ENCODE data around the gene CRYBB3. TPM values are rescaled to one million over a fixed set of nuclear protein-coding genes. Genes with fewer than 3 reads are reported as not detected.

Gene CRYBB3
- total and polyA plus RNA-seq, 2 donors (not counting 1 experiment from before 2014, with no cell fraction given): not detected

DNA sequence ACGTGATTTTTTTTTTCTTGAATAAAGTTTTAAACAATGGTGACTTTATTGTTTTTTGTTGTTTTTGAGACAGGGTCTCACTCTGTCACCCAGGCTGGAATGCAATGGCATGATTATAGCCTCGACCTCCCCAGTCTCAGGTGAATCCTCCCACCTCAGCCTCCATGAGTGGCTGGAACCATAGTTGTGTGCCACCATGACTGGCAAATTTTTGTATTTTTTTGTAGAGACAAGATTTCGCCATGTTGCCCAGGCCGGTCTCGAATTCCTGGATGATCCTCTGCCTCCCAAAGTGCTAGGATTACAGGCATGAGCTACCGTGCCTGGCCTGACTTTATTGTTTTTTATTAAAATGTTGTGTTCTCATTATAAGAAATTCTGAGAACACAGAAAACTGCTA is 12.2 kb upstream of the CRYBB3 start:
- no peaks in the 10 kb centered on the region for H3K79me2 ChIP-seq (ENCODE audit: control insufficient read depth, insufficient read depth, low read length)
- no peak overlapping the region for H3K9ac ChIP-seq (ENCODE audit: insufficient read depth, low read length)
- H3K36me3 ChIP-seq (ENCODE audit: control insufficient read depth, insufficient read depth, low read length): no peaks in the 10 kb centered on the region
- H3K4me3 ChIP-seq (replicated peaks in 1 of 4; ENCODE audit: control extremely low read depth in 1 of 4, insufficient read depth in 1 of 4, low read depth in 3 of 4, low read length in 4 of 4): no peak overlapping the region
- no peak for DNase-seq (ENCODE audit: low read depth in 2 of 2)
- TF ChIP-seq, protein P1, sequence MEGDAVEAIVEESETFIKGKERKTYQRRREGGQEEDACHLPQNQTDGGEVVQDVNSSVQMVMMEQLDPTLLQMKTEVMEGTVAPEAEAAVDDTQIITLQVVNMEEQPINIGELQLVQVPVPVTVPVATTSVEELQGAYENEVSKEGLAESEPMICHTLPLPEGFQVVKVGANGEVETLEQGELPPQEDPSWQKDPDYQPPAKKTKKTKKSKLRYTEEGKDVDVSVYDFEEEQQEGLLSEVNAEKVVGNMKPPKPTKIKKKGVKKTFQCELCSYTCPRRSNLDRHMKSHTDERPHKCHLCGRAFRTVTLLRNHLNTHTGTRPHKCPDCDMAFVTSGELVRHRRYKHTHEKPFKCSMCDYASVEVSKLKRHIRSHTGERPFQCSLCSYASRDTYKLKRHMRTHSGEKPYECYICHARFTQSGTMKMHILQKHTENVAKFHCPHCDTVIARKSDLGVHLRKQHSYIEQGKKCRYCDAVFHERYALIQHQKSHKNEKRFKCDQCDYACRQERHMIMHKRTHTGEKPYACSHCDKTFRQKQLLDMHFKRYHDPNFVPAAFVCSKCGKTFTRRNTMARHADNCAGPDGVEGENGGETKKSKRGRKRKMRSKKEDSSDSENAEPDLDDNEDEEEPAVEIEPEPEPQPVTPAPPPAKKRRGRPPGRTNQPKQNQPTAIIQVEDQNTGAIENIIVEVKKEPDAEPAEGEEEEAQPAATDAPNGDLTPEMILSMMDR (conservative IDR thresholded peaks at IDR 0.05 in 1 of 2, IDR thresholded peaks at IDR 0.05 in 1 of 2; ENCODE audit: low read depth in 1 of 2, low read length in 2 of 2): no peak
- no peak for TF ChIP-seq EZH2 (IDR thresholded peaks at IDR 0.05; ENCODE audit: low read length, missing control alignments)
- H4K20me1 ChIP-seq (ENCODE audit: control insufficient read depth, extremely low read depth, insufficient read depth, low read length): no peaks in the 10 kb centered on the region
- no peak overlapping the region for H3K27ac ChIP-seq (ENCODE audit: insufficient read depth, low read length)
- H2AFZ ChIP-seq (ENCODE audit: low read length): no peak overlapping the region
- no peak overlapping the region for H3K4me2 ChIP-seq (ENCODE audit: extremely low read depth, insufficient read depth, low read length)
- H3K4me1 ChIP-seq (ENCODE audit: control insufficient read depth, extremely low read depth, insufficient read depth, low read length): no peaks in the 10 kb centered on the region
- no peaks in the 10 kb centered on the region for H3K9me3 ChIP-seq (ENCODE audit: control insufficient read depth, insufficient read depth, low read depth, low read length)
- H3K27me3 ChIP-seq (ENCODE audit: control insufficient read depth, insufficient read depth, low read length): no peaks in the 10 kb centered on the region

DNA sequence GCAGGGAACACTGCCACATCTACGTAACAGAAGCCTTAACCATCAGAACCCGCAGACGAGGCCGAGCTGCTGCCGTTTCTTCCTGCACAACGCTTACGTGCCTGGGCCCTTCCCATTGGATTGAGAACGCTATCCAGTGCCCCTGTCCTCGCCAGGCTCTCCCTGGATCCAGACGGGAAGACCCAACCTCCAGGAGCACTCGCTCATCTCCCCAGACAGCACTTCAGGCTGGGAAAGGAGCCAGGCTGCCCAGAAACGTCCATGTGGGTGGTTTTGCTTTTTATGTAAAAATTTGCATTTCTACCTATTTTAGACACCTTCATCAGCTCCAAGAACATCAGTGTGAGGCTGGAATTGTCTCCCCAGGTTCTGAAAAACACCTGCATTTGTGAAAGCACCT is 7.3 kb upstream of the CRYBB3 start:
- H3K27ac ChIP-seq (ENCODE audit: insufficient read depth, low read length): no peak overlapping the region
- H3K9me3 ChIP-seq (ENCODE audit: control insufficient read depth, insufficient read depth, low read depth, low read length): no peaks in the 10 kb centered on the region
- TF ChIP-seq EZH2 (IDR thresholded peaks at IDR 0.05; ENCODE audit: low read length, missing control alignments): no peak
- TF ChIP-seq, protein P1 (conservative IDR thresholded peaks at IDR 0.05 in 1 of 2, IDR thresholded peaks at IDR 0.05 in 1 of 2; ENCODE audit: low read depth in 1 of 2, low read length in 2 of 2): no peak
- H3K4me3 ChIP-seq (replicated peaks in 1 of 4; ENCODE audit: control extremely low read depth in 1 of 4, insufficient read depth in 1 of 4, low read depth in 3 of 4, low read length in 4 of 4): no peak overlapping the region
- no peak overlapping the region for H3K4me2 ChIP-seq (ENCODE audit: extremely low read depth, insufficient read depth, low read length)
- no peaks in the 10 kb centered on the region for H4K20me1 ChIP-seq (ENCODE audit: control insufficient read depth, extremely low read depth, insufficient read depth, low read length)
- H3K36me3 ChIP-seq (ENCODE audit: control insufficient read depth, insufficient read depth, low read length): no peaks in the 10 kb centered on the region
- no peaks in the 10 kb centered on the region for H3K27me3 ChIP-seq (ENCODE audit: control insufficient read depth, insufficient read depth, low read length)
- H2AFZ ChIP-seq (ENCODE audit: low read length): no peak overlapping the region
- H3K9ac ChIP-seq (ENCODE audit: insufficient read depth, low read length): no peak overlapping the region
- no peaks in the 10 kb centered on the region for H3K79me2 ChIP-seq (ENCODE audit: control insufficient read depth, insufficient read depth, low read length)
- DNase-seq (ENCODE audit: low read depth in 2 of 2): no peak
- no peaks in the 10 kb centered on the region for H3K4me1 ChIP-seq (ENCODE audit: control insufficient read depth, extremely low read depth, insufficient read depth, low read length)

DNA sequence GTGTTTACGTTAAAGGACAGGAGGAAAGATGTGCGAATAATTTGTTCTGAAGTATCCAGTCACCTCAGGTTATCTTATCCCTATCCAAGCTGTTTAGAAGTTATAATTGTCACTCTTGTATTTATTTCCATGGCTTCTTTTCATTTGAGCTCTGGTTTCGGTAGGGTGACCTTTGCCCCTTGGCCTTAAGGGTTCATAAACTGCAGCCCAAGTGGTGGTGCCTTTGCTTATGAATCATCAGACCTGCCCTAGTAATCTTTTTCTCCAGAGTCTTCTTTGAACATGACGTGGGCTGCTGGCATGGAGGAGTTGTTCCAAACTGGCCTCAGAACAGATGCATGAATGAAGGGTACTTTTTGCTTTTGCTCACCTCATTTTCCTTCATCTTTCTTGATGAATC is 6.5 kb upstream of the CRYBB3 start:
- no peak overlapping the region for H3K4me2 ChIP-seq (ENCODE audit: extremely low read depth, insufficient read depth, low read length)
- H3K4me1 ChIP-seq (ENCODE audit: control insufficient read depth, extremely low read depth, insufficient read depth, low read length): no peaks in the 10 kb centered on the region

More for the DNA sequence above, 6.5 kb upstream of the CRYBB3 start:
- H3K27ac ChIP-seq (ENCODE audit: insufficient read depth, low read length): no peak overlapping the region
- H3K36me3 ChIP-seq (ENCODE audit: control insufficient read depth, insufficient read depth, low read length): no peaks in the 10 kb centered on the region
- TF ChIP-seq, protein P1 (conservative IDR thresholded peaks at IDR 0.05 in 1 of 2, IDR thresholded peaks at IDR 0.05 in 1 of 2; ENCODE audit: low read depth in 1 of 2, low read length in 2 of 2): no peak
- TF ChIP-seq EZH2 (IDR thresholded peaks at IDR 0.05; ENCODE audit: low read length, missing control alignments): no peak
- H3K79me2 ChIP-seq (ENCODE audit: control insufficient read depth, insufficient read depth, low read length): no peaks in the 10 kb centered on the region
- no peak overlapping the region for H2AFZ ChIP-seq (ENCODE audit: low read length)
- no peak for DNase-seq (ENCODE audit: low read depth in 2 of 2)
- H3K4me3 ChIP-seq (replicated peaks in 1 of 4; ENCODE audit: control extremely low read depth in 1 of 4, insufficient read depth in 1 of 4, low read depth in 3 of 4, low read length in 4 of 4): no peak overlapping the region
- H3K9ac ChIP-seq (ENCODE audit: insufficient read depth, low read length): no peak overlapping the region
- no peaks in the 10 kb centered on the region for H3K27me3 ChIP-seq (ENCODE audit: control insufficient read depth, insufficient read depth, low read length)
- H3K9me3 ChIP-seq (ENCODE audit: control insufficient read depth, insufficient read depth, low read depth, low read length): no peaks in the 10 kb centered on the region
- no peaks in the 10 kb centered on the region for H4K20me1 ChIP-seq (ENCODE audit: control insufficient read depth, extremely low read depth, insufficient read depth, low read length)
